ENCODE data around the gene PLA2G4D. TPM values are rescaled to one million over a fixed set of nuclear protein-coding genes. Genes with fewer than 3 reads are reported as not detected.

Gene PLA2G4D
- total and polyA plus RNA-seq, 2 donors: 0.03 TPM; not detected in 1

DNA sequence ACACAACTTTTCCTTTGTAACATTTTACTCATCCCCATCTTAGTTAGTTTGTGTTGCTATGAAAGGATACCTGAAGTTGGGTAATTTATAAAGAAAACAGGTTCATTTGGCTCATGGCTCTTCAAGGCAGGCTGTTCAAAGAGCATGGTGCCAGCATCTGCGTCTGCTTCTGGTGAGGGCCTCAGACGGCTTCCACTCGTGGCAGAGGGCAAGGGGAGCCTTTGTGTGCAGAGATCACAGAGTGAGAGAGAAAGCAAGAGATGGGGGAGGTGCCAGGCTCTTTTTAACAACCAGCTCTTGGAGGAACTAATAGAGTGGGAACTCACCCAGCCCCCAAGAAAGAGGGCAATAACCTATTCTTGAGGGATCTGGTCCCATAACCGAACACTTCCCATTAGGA is 39.0 kb upstream of the PLA2G4D start:
- DNase-seq (ENCODE audit: extremely low spot score): no peak
- Histone ChIP-seq H3K27ac (ENCODE audit: low read depth) (no peak overlapping the region), H3K36me3 (ENCODE audit: insufficient read depth) (no peaks in the 10 kb centered on the region), H3K4me1 (ENCODE audit: insufficient read depth) (no peaks in the 10 kb centered on the region), H3K4me3 (ENCODE audit: low read depth, low read length) (no peak overlapping the region)
- 80% methylated on average over 4 of the region's 4 CpGs for WGBS

DNA sequence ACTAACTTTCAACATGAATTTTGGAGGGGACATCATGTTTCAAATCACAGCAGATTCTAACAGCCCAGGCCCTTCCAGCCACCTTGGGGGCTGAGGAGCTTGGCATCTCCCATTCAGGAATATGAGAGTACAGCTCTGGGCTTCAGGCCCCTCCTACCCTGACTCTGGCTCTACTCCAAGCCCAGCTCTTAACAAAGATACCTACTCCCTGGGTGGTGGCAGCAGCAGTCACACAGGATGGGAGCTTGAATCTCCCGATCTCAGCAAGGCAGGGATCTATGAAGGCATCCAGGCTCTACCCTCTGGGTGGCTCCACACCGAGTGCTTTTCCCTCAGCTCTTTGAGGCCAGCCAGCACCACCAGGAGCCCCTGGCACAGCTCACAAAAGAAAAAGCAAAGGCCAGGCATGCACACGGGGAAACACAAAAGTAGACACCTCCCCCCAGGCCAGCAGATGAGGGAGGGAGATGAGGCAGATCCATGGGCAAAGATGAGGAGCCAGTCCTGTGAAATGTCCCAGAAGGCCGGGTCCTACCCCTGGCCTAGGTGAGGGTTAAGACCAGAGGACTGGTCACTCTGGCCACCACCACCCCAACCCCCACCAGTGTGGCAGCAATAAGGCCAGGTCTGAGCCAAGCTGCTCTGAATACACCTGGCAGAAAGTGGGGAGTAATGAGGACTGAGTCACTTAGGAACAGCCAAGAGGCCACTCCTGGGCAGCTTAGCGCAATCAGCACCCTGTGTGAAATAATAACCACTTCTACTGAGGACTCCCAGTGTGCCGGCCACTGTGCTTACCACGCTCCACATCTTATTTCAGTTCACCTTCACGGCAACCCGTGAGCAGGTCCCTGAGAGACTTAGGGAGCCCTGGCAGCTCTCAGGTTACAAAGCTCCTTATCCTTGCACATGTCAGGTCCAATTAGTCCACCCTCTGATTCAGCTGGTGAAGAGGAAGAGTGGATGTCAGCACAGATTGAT is 37.8 kb upstream of the PLA2G4D start:
- WGBS: 67% methylated on average over 9 of the region's 9 CpGs
- Histone ChIP-seq H3K27ac (ENCODE audit: low read depth) (no peak overlapping the region), H3K4me1 (ENCODE audit: insufficient read depth) (no peaks in the 10 kb centered on the region), H3K36me3 (ENCODE audit: insufficient read depth) (no peaks in the 10 kb centered on the region), H3K4me3 (ENCODE audit: low read depth, low read length) (no peak overlapping the region)
- DNase-seq (ENCODE audit: extremely low spot score): no peak

DNA sequence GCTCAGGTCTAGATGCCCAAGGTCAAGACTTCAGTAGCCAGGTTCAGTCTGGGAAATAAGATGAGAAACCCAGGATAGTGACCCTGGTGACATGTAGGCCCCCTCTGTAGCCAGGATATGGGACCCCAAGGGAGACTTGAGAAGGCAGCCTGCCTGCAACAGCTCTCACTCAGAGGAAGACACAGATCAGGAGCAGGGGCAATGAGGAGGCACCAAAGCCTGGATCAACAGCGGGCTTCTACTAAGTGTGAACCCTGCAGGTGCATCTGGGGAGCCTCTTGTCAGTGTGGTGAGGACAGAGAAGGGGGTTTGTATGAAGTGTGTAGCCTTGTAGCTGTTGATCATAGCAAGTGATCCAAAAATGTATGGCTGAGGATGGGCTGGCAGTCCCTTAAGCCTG is 36.6 kb upstream of the PLA2G4D start:
- no peaks in the 10 kb centered on the region for H3K36me3 ChIP-seq (ENCODE audit: insufficient read depth)
- no peak for DNase-seq (ENCODE audit: extremely low spot score)
- no peak overlapping the region for H3K27ac ChIP-seq (ENCODE audit: low read depth)
- 95% methylated on average over 1 of the region's 1 CpG for WGBS
- H3K4me3 ChIP-seq (ENCODE audit: low read depth, low read length): no peak overlapping the region
- H3K4me1 ChIP-seq (ENCODE audit: insufficient read depth): no peaks in the 10 kb centered on the region

DNA sequence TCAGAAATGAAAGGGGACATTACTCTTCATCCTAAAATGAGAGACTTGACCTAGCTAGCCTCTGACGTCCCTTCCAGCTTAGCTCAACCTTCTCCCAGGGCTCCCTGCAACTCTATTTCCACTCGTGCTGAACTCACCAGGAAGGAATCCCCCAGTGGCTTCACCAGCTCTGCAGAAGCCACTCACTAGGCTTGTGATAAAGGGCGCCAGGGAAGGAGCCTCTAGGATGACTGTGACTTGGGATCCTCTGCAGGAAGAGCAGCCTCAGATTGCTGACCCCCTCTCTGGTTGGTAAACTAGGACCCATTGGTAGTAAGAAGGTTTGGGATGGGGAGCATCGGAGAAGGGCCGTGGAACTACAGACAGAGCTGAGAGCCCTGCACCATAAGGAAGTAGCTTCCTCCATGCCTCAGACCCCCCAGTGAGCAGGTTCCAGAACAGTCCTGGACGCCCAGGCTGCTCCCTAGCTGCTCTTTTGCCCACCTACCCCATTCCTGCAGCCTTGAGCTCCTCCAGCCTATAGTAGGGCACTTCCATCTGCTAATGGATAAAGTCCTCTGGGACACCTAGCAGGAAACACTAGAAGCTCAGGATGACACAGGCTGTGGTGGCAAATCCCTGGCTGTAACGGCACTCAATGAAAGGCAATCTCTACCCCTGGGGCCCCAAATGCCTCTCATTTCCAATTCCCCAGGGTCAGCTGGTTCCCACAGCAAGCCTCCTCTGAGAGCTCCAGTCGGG is 36.1 kb upstream of the PLA2G4D start:
- Histone ChIP-seq H3K27ac (ENCODE audit: low read depth) (no peak overlapping the region), H3K36me3 (ENCODE audit: insufficient read depth) (no peaks in the 10 kb centered on the region), H3K4me3 (ENCODE audit: low read depth, low read length) (no peak overlapping the region), H3K4me1 (ENCODE audit: insufficient read depth) (no peaks in the 10 kb centered on the region)
- WGBS: 66% methylated on average over 8 of the region's 8 CpGs
- DNase-seq (ENCODE audit: extremely low spot score): no peak

DNA sequence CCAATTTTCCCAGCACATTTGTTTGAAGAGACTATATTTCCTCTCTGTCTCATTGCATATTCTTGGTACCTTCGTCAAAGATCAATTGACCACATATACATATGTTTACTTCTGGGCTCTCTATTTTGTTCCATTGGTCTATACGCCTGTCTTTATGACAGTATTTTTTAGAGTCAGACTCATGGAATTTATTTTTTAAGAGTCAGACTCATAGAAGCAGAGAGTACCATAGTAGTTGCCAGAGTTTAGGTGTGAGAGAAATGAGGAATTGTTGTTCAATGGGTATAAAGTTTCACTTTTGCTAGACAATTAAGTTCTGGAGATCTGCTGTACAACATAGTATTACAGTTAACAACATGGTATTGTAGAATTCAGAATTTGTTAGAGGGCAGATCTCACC is 35.0 kb upstream of the PLA2G4D start:
- H3K4me3 ChIP-seq (ENCODE audit: low read depth, low read length): no peak overlapping the region
- WGBS: 76% methylated on average over 2 of the region's 2 CpGs

DNA sequence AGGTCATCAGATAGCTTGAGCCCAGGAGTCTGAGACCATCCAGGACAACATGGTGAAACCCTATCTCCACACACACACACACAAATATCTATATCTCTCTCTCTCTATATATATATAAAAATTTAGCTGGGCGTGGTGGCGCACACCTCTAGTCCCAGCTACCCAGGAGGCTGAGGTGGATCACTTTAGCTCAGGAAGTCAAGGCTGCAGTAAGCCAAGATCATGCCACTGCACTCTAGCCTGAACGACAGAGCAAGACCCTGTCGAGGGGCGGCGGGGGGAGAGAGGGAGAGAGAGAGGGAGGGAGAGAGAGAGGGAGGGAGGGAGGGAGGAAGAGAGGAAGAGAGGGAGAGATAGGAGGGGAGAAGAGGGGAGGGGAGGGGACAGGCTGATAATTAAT is 34.1 kb upstream of the PLA2G4D start:
- H3K36me3 ChIP-seq (ENCODE audit: insufficient read depth): no peaks in the 10 kb centered on the region
- H3K4me1 ChIP-seq (ENCODE audit: insufficient read depth): no peaks in the 10 kb centered on the region
- H3K4me3 ChIP-seq (ENCODE audit: low read depth, low read length): no peak overlapping the region
- no peak for DNase-seq (ENCODE audit: extremely low spot score)
- 66% methylated on average over 6 of the region's 6 CpGs for WGBS
- H3K27ac ChIP-seq (ENCODE audit: low read depth): no peak overlapping the region

More for the DNA sequence above, 35.0 kb upstream of the PLA2G4D start:
- Histone ChIP-seq H3K27ac (ENCODE audit: low read depth) (no peak overlapping the region), H3K36me3 (ENCODE audit: insufficient read depth) (no peaks in the 10 kb centered on the region), H3K4me1 (ENCODE audit: insufficient read depth) (no peaks in the 10 kb centered on the region)
- DNase-seq (ENCODE audit: extremely low spot score): no peak

DNA sequence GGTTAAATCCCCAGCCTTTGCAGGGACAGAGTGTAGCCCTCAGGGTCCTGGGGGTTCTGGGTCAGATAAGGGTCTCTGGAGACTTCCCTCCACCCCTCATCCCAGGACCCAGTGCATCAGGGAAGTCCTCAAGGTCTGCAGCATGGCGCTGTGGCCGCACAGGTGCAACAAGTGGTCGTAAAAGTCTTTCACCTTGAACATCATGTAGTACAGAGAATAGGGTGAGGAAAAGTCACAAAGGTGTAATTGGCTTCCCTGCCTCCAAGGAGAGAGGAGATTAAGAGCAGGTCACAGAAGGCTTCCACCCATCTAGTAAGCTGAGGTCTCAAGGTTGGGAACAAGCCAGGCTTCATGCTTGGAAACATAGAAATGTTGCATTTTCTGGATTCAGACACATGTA is 29.2 kb upstream of the PLA2G4D start:
- DNase-seq (ENCODE audit: extremely low spot score): no peak
- Histone ChIP-seq H3K4me3 (ENCODE audit: low read depth, low read length) (no peak overlapping the region), H3K27ac (ENCODE audit: low read depth) (no peak overlapping the region), H3K4me1 (ENCODE audit: insufficient read depth) (no peaks in the 10 kb centered on the region), H3K36me3 (ENCODE audit: insufficient read depth) (no peaks in the 10 kb centered on the region)
- 95% methylated on average over 3 of the region's 3 CpGs for WGBS

DNA sequence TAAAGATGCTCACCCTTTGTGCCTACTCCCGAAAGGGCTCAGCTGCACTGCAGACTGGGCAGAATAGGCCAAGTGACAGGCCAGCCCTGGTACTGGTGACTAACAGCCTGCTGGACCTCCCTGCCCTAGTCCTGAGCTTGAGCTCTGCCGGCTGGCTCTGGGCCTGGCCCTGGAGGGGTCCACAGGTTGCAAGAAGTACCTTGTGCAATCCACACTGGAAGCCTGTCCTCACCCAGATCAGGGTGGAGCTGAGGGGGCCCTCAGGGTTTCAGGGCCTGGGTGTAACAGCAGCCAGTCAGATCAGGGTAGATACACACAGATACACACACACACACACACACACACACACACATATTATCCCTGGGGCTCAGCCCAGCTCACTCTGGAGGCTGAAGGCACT is 27.3 kb upstream of the PLA2G4D start:
- H3K36me3 ChIP-seq (ENCODE audit: insufficient read depth): no peaks in the 10 kb centered on the region
- DNase-seq (ENCODE audit: extremely low spot score): no peak
- no peak overlapping the region for H3K27ac ChIP-seq (ENCODE audit: low read depth)
- WGBS: 52% methylated on average over 2 of the region's 2 CpGs
- no peaks in the 10 kb centered on the region for H3K4me1 ChIP-seq (ENCODE audit: insufficient read depth)
- no peak overlapping the region for H3K4me3 ChIP-seq (ENCODE audit: low read depth, low read length)

DNA sequence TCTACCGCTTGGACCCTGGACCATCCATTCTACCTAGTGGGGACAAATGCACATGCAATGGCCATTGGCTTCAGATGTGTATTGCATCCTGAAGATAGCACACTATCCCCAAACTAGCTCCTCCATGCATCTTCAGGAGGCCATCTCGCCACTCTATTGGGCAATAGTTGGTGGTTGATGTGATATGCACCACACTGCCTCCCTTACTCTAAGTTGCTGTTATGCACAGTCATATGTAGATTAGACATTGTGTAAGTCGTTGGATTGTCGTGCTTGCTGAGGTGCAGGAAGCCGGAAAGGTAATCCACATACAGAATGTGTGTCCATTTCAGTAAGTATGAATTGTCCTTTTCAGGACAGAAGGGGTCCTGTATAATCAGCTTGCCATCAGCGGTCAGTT is 26.7 kb upstream of the PLA2G4D start:
- H3K4me1 ChIP-seq (ENCODE audit: insufficient read depth): no peaks in the 10 kb centered on the region
- H3K4me3 ChIP-seq (ENCODE audit: low read depth, low read length): no peak overlapping the region
- no peaks in the 10 kb centered on the region for H3K36me3 ChIP-seq (ENCODE audit: insufficient read depth)
- DNase-seq (ENCODE audit: extremely low spot score): no peak
- no peak overlapping the region for H3K27ac ChIP-seq (ENCODE audit: low read depth)
- 91% methylated on average over 6 of the region's 6 CpGs for WGBS

DNA sequence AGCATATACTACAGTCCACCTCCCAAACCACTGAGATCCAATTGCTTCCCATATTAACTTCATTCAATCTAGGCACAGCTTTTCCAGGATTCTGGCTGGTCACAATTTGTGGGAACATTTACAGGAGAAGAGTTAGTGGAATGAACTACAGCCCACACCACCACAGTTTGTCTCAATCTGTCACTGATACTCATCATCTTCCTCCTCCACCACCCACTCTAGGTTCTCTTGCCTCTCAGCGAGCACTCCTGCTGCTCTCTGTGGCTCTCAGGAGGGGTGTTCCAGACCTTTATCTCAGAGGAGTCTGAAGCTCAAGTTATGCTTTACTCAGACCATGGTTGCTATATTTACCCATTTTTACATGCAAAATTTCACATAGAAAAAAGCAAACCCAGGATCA is 25.9 kb upstream of the PLA2G4D start:
- WGBS: 85% methylated on average over 1 of the region's 1 CpG
- Histone ChIP-seq H3K4me1 (ENCODE audit: insufficient read depth) (no peaks in the 10 kb centered on the region), H3K36me3 (ENCODE audit: insufficient read depth) (no peaks in the 10 kb centered on the region), H3K4me3 (ENCODE audit: low read depth, low read length) (no peak overlapping the region), H3K27ac (ENCODE audit: low read depth) (no peak overlapping the region)
- DNase-seq (ENCODE audit: extremely low spot score): no peak

DNA sequence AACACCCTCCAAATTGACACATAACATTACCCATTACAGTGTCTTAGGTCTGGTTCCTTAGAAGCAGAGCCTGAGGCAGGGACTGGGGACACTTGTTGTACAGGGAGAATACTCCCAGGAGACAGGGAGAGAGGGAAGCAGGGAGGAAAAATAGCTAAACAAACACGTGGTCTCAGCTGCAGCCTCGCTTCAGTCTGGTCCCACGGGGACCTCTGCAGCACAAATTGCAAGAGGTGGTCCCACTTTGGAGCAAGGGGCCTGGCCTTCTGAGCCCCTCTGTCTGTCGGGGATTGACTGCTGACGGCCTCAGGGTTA is 25.0 kb upstream of the PLA2G4D start:
- no peak for DNase-seq (ENCODE audit: extremely low spot score)
- H3K36me3 ChIP-seq (ENCODE audit: insufficient read depth): no peaks in the 10 kb centered on the region
- no peak overlapping the region for H3K4me3 ChIP-seq (ENCODE audit: low read depth, low read length)
- 47% methylated on average over 5 of the region's 5 CpGs for WGBS
- no peak overlapping the region for H3K27ac ChIP-seq (ENCODE audit: low read depth)
- H3K4me1 ChIP-seq (ENCODE audit: insufficient read depth): no peaks in the 10 kb centered on the region

DNA sequence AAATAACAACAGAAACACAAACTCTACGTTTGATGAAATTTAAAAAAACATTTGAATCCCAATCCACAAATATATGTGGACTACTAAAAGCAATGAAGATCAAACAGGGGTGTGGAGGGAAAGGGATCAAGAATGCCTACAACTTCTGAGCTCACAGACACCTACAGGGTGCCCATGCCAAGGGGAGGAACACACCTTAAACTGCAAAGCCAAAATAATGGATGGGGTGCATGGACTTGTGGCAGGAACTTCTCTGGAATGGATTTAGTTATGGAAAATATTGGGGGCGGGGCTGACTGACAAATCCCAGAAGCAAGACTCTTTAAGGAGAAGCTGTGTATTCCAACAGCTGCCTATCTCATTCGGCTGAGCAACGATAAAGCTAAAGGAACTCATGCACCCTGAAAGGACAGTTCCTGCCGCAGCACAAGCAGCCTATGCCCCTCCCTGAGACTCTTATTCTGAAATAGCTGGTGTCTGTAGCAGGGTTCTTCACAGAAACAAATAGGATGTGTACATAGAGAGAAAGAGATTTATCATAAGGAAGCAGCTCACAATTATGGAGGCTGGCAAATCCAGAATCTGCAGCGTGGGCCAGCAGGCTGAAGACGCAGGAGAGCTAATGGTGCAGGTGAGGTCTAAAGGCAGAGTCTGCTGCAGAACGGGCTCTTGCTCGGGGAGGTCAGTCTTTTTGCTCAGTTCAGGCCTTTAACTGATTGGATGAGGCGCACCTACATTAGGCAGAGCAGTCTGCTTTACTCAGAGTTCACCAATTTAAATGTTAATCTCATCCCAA is 24.5 kb upstream of the PLA2G4D start:
- WGBS: 24% methylated on average over 10 of the region's 10 CpGs

DNA sequence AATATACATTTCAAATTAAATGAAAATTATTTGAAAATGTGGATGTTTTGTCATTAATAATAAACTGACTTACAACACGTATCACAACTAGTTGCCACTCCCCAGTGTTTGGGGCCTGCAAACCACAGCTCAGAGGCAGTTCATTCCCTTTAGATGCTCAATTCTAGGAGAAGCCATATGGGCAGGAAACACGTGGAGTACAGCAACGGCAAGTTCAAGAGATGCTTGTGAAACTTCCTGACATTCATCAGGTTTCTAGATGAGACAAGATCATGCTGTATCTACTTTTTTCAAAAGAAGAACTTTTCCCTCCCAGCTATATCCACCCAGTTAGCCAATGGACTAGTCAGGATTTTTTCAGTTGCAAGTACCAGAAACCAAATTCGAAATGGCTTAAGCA is 17.6 kb upstream of the PLA2G4D start:
- no peak for DNase-seq (ENCODE audit: extremely low spot score)
- H3K4me1 ChIP-seq (ENCODE audit: insufficient read depth): no peaks in the 10 kb centered on the region
- H3K27ac ChIP-seq (ENCODE audit: low read depth): no peak overlapping the region
- H3K4me3 ChIP-seq (ENCODE audit: low read depth, low read length): no peak overlapping the region
- 58% methylated on average over 4 of the region's 4 CpGs for WGBS
- H3K36me3 ChIP-seq (ENCODE audit: insufficient read depth): no peaks in the 10 kb centered on the region

More for the DNA sequence above, 24.5 kb upstream of the PLA2G4D start:
- H3K27ac ChIP-seq (ENCODE audit: low read depth): no peak overlapping the region
- DNase-seq (ENCODE audit: extremely low spot score): no peak
- no peaks in the 10 kb centered on the region for H3K36me3 ChIP-seq (ENCODE audit: insufficient read depth)
- no peak overlapping the region for H3K4me3 ChIP-seq (ENCODE audit: low read depth, low read length)
- H3K4me1 ChIP-seq (ENCODE audit: insufficient read depth): no peaks in the 10 kb centered on the region
